HepG2 (cell line): ENCODE data around the gene ATRIP. TPM values are rescaled to one million over a fixed set of nuclear protein-coding genes. Genes with fewer than 3 reads are reported as not detected.

Experiments
- ATF4 ChIP-seq, 2 experiments: fragments of 450-650 bp in 1 of 2; sonication (generic) in 1 of 2; formaldehyde crosslinking; IDR thresholded peaks; 2 replicates each; pipeline versions ENCODE4 v1.5.0 to v1.8.0; 2020 to 2022; ENCODE audit warnings: mild to moderate bottlenecking in 1 of 2, missing genetic modification reagents in 1 of 2
- BCL6 ChIP-seq: IDR thresholded peaks from 2 replicates; pipeline ENCODE4 v1.6.1; 2016; ENCODE audit warnings: missing genetic modification reagents, missing compliant biosample characterization
- CREB1 ChIP-seq, 2 experiments: fragments of 450-650 bp in 1 of 2; IDR thresholded peaks; 2 replicates each; pipeline ENCODE4 v1.6.1; 2016 to 2017; ENCODE audit warnings: control low read depth in 1 of 2, mild to moderate bottlenecking in 1 of 2, missing compliant biosample characterization in 1 of 2, missing genetic modification characterization in 1 of 2
- DR1 ChIP-seq: sonication (generic); formaldehyde crosslinking; IDR thresholded peaks from 2 replicates; pipeline ENCODE4 v1.8.0; 2021; ENCODE audit warnings: mild to moderate bottlenecking, missing genetic modification reagents, inconsistent platforms
- ELF4 ChIP-seq: sonication (generic); formaldehyde crosslinking; IDR thresholded peaks from 2 replicates; pipeline ENCODE4 v1.5.0; 2020; ENCODE audit warnings: missing genetic modification reagents, mild to moderate bottlenecking, moderate library complexity, borderline replicate concordance
- EP300 ChIP-seq, 3 experiments: sonication (generic) in 1 of 3; formaldehyde crosslinking in 1 of 3; IDR thresholded peaks; 2 replicates each; pipeline versions ENCODE4 v1.5.1 to v1.6.1; 2011 to 2020; ENCODE audit warnings: low read depth in 2 of 3, low read length in 2 of 3, borderline replicate concordance in 1 of 3, improper control_type of control experiment in 1 of 3, mild to moderate bottlenecking in 1 of 3, missing genetic modification reagents in 1 of 3, moderate library complexity in 1 of 3
- HIVEP1 ChIP-seq: sonication (generic); formaldehyde crosslinking; IDR thresholded peaks from 2 replicates; pipeline ENCODE4 v1.4.0; 2020; ENCODE audit warnings: mild to moderate bottlenecking, missing genetic modification reagents
- HOXA9 ChIP-seq: sonication (generic); formaldehyde crosslinking; IDR thresholded peaks from 2 replicates; pipeline ENCODE4 v1.8.1; 2022; ENCODE audit warnings: missing genetic modification reagents, mild to moderate bottlenecking, moderate library complexity, borderline replicate concordance
- MLX ChIP-seq: IDR thresholded peaks from 2 replicates; pipeline ENCODE4 v1.6.1; 2016
- MXD1 ChIP-seq: sonication (generic); formaldehyde crosslinking; IDR thresholded peaks from 2 replicates; pipeline ENCODE4 v1.4.0; 2020; ENCODE audit warnings: mild to moderate bottlenecking, missing genetic modification reagents
- PBX3 ChIP-seq: sonication (generic); formaldehyde crosslinking; IDR thresholded peaks from 2 replicates; pipeline ENCODE4 v1.8.1; 2023; ENCODE audit warnings: missing genetic modification reagents, inconsistent platforms, borderline replicate concordance
- PLRG1 ChIP-seq: fragments of 450-650 bp; conservative IDR thresholded peaks from 2 replicates; pipeline ENCODE4 v1.6.1; 2016
- RAD51 ChIP-seq: fragments of 450-650 bp; IDR thresholded peaks from 2 replicates; pipeline ENCODE4 v1.6.1; 2016; ENCODE audit warnings: borderline replicate concordance
- RBAK ChIP-seq: sonication (generic); formaldehyde crosslinking; IDR thresholded peaks from 2 replicates; pipeline ENCODE4 v1.5.1; 2020; ENCODE audit warnings: mild to moderate bottlenecking, missing genetic modification reagents
- RORA ChIP-seq: sonication (generic); formaldehyde crosslinking; IDR thresholded peaks from 2 replicates; pipeline ENCODE4 v1.5.0; 2020; ENCODE audit warnings: mild to moderate bottlenecking, missing genetic modification reagents, moderate library complexity
- USF2 ChIP-seq, 2 experiments: sonication (generic) in 1 of 2; formaldehyde crosslinking in 1 of 2; IDR thresholded peaks; 2 replicates each; pipeline versions ENCODE4 v1.5.1 to v1.6.1; 2011 to 2020; ENCODE audit warnings: borderline replicate concordance in 1 of 2, low read depth in 1 of 2, low read length in 1 of 2, mild to moderate bottlenecking in 1 of 2, missing genetic modification reagents in 1 of 2, moderate library complexity in 1 of 2
- ZC3H4 ChIP-seq: sonication (generic); formaldehyde crosslinking; IDR thresholded peaks from 2 replicates; pipeline ENCODE4 v1.4.0; 2020; ENCODE audit warnings: missing genetic modification reagents, borderline replicate concordance
- ZNF44 ChIP-seq: sonication (generic); formaldehyde crosslinking; IDR thresholded peaks from 2 replicates; pipeline ENCODE4 v1.5.1; 2020; ENCODE audit warnings: mild to moderate bottlenecking, missing genetic modification reagents
- ZNF710 ChIP-seq: sonication (generic); formaldehyde crosslinking; IDR thresholded peaks from 2 replicates; pipeline ENCODE4 v1.5.0; 2020; ENCODE audit warnings: mild to moderate bottlenecking, missing genetic modification reagents, borderline replicate concordance
- ZNF891 ChIP-seq: sonication (generic); formaldehyde crosslinking; IDR thresholded peaks from 2 replicates; pipeline ENCODE4 v1.5.0; 2020; ENCODE audit warnings: mild to moderate bottlenecking, missing genetic modification reagents
- polyA plus RNA-seq, 8 experiments: library from polyadenylated mRNA; depleted of rRNA in 3 of 8; stranded (reverse) in 7 of 8; unstranded in 1 of 8; fragments of >200 nt; fragmentation: Illumina TruSeq in 4 of 8; extraction: Trizol in 4 of 8; gene quantifications; 2 replicates each; pipeline versions ENCODE4 v1.2.1 to v1.2.3, GENCODE V29; 2011 to 2016; ENCODE audit warnings: low read depth in 4 of 8, missing spikeins in 1 of 8, mixed read lengths in 1 of 8; ENCODE audit not compliant: insufficient read depth in 1 of 8
- total RNA-seq, 5 experiments: library from RNA; depleted of rRNA; stranded (reverse); fragments of >200 nt; fragmentation: Illumina TruSeq; extraction: Trizol; gene quantifications; 2 replicates each; pipeline ENCODE4 v1.2.3, GENCODE V29; 2016; ENCODE audit warnings: low read depth in 1 of 5

The ATRIP gene
- total and polyA plus RNA-seq, 2 of the 13 experiments (the other 11 are each of a cell fraction or from before 2014, with no cell fraction given), result 5.1 to 12.5 TPM

GRCh38 chr3:48446425-48447193 is at the start of gene ATRIP (continued):
- TF ChIP-seq HOXA9 (CRISPR knock-in tag) (peak; percentile 91; the same call in 1 of the 2 replicates), ZNF44 (CRISPR knock-in tag) (no peak), ZNF891 (CRISPR knock-in tag) (0 out of 2 replicates have a peak, but pooled peaks have one; percentile 42), MXD1 (CRISPR knock-in tag) (peak; percentile 82; the same call in 1 of the 2 replicates), HIVEP1 (peak; percentile 67), DR1 (CRISPR knock-in tag) (peak; percentile 79), CREB1 (IDR thresholded peaks at IDR 0.05) (peak; percentile 96), CREB1 (CRISPR knock-in tag; IDR thresholded peaks at IDR 0.05) (peak; percentile 97), RAD51 (no peak), PLRG1 (no peak), RBAK (no peak), EP300 (IDR thresholded peaks at IDR 0.05; ENCODE audit: low read depth in 2 of 2, low read length in 2 of 2) (0 out of 4 replicates have a peak, but pooled peaks of 1 of the 2 experiments have one; percentile 45), EP300 (CRISPR knock-in tag; IDR thresholded peaks at IDR 0.05; ENCODE audit: borderline replicate concordance) (no peak; the same call in 1 of the 2 replicates), PBX3 (CRISPR knock-in tag) (no peak), ATF4 (CRISPR knock-in tag; IDR thresholded peaks at IDR 0.05) (no peak), USF2 (IDR thresholded peaks at IDR 0.05; ENCODE audit: low read depth, low read length) (no peak), USF2 (CRISPR knock-in tag; IDR thresholded peaks at IDR 0.05; ENCODE audit: borderline replicate concordance) (no peak; the same call in 1 of the 2 replicates), RORA (CRISPR knock-in tag) (no peak), MLX (CRISPR knock-in tag) (no peak), ZNF710 (CRISPR knock-in tag) (peak; percentile 66; the same call in 1 of the 2 replicates), ELF4 (no peak), BCL6 (CRISPR knock-in tag) (no peak), ZC3H4 (no peak)
